IMR-90 (cell line): Measurements from ENCODE around the gene RHOC.

Experiments used
- BHLHE40 ChIP-seq: fragments of 150-350 bp; IDR thresholded peaks from 2 replicates; pipeline ENCODE4 v1.6.1; 2016; ENCODE audit warnings: mild to moderate bottlenecking, low read depth, low read length
- CEBPB ChIP-seq: IDR thresholded peaks from 2 replicates; pipeline ENCODE4 v1.6.1; 2012; ENCODE audit warnings: low read depth, low read length, improper control_type of control experiment
- CTCF ChIP-seq: conservative IDR thresholded peaks from 2 replicates; pipeline ENCODE4 v1.5.1; 2012; ENCODE audit warnings: mild to moderate bottlenecking, low read depth, low read length, improper control_type of control experiment
- ELK1 ChIP-seq: fragments of 150-350 bp; IDR thresholded peaks from 2 replicates; pipeline ENCODE4 v1.6.1; 2016; ENCODE audit warnings: low read depth, mild to moderate bottlenecking, low read length, moderate library complexity, borderline replicate concordance
- POLR2A ChIP-seq: IDR thresholded peaks from 2 replicates; pipeline ENCODE4 v1.6.1; 2012; ENCODE audit warnings: mild to moderate bottlenecking, low read depth, low read length
- USF2 ChIP-seq: fragments of 150-350 bp; IDR thresholded peaks from 2 replicates; pipeline ENCODE4 v1.6.1; 2017; ENCODE audit warnings: mild to moderate bottlenecking, antibody characterized with exemption, low read length, low read depth

- TF ChIP-seq CTCF (no peak), ELK1 (no peak), USF2 (no peak), CEBPB (no peak), POLR2A (no peak), BHLHE40 (no peak)
Observed at GRCh38 chr1:112693821-112694220, 13.1 kb downstream of the RHOC start.
